Measurements from ENCODE around the gene DGKD.

- TF ChIP-seq CTCF (IDR thresholded peaks at IDR 0.05; ENCODE audit: borderline replicate concordance, extremely low read depth, low read length, poor library complexity, severe bottlenecking): no peak
- TF ChIP-seq EZH2 (IDR thresholded peaks at IDR 0.05; ENCODE audit: borderline replicate concordance, low read depth, low read length, severe bottlenecking): no peak
These were observed 91.8 kb downstream of the DGKD start for GRCh38 chr2:233446121-233446520.
